NCI-H1105 (cell line): Measurements from ENCODE around the gene DENND4C.
"Not testable (repeated sequence)": the region's sequence is repeated elsewhere in the genome, so short reads cannot be mapped to it uniquely, and the experiment has no call there.

Experiments
- DNase-seq: peaks from one replicate; lab custom pipeline; 2025; lab: John Stamatoyannopoulos, UW

Gene DENND4C

DNA sequence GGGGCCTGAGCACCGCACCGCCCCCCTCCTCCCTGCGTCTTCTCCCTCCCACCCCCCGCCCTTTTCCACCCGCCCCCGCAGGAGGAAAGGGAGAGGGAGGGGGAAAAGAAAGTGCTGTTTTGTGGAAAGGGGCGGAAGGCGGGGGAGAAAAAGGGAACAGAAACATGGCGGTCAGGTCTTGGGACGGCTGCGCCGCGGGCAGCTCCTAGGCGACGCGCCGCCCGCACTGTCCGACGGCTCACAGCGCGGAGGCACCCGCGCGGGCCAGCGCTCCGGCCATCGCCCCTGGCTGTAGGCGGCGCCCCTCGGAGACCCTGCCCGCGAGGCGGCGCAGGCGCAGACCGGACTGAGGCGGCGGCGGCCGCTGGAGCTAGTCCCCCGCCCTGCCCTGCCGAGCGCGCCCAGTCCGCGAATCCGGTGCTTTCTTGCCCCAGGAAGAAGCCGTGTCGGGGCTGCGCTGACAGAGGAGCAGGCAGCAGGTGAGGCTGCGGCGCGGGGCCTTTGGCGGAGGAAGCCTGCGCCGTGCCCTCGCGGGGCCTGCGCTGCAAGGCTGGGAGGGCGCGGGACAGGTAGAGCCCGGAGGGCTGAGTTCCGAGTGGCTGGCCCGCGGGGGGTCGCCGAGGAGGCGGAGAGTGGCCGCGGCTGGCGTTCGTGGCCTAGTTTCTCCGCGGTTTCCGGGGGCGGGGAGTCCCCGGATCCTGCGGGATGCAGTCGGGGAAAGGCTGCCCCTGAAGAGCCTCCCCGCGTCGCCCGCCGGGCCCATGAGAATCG is at the start of gene DENND4C:
TSS of gene DENND4C (plus strand) at position 339 of the 771 bp plus-strand sequence. CDS start 45,482 bp downstream, outside the sequence.
- peak; percentile 72 for DNase-seq

- no peak for DNase-seq
These were observed 49.5 kb upstream of the DENND4C start for GRCh38 chr9:19180991-19181390.

- DNase-seq: no peak
These were observed 48.9 kb upstream of the DENND4C start for GRCh38 chr9:19181561-19181960.

DNA sequence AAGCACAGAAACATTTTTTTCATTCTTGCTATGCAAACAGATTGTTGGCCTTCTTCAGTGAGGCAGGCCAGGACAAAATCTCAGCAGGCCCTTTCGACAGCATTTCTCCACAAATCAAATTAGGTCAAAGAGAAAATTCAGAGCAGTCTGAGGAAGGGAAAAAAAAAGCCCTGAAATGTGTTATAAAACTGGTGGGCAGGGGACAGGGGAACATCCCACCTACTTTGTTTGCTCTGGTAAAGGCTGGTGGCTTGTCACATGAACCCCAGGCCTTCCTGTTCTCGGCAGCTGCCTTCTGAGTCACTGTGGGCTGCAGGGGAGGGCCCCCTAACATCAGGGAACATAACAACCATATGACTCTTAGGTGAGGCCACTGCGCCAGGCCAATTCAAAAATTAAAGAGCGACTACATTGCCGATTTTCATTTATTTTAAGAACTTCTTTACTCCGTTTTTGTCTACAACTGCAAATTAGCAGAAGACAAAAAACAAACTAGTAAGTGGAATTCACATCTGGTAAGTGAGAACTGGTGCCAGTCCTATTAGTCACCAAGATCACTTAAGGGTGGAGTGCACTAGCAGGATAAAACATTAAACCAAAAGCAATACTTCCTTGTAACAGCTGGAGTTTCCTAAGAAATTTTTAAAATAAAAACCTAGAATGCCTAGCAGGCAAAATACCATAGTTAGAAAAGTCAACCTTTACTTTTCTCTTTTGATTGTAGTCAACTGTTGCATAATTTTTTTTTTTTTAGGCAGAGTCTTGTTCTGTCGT is 46.2 kb upstream of the DENND4C start:
- no peak for DNase-seq

GRCh38 chr9:19185191-19185590 is 45.3 kb upstream of the DENND4C start:
- no peak for DNase-seq

- DNase-seq: no peak
These were observed 44.3 kb upstream of the DENND4C start for GRCh38 chr9:19186232-19186631.

DNA sequence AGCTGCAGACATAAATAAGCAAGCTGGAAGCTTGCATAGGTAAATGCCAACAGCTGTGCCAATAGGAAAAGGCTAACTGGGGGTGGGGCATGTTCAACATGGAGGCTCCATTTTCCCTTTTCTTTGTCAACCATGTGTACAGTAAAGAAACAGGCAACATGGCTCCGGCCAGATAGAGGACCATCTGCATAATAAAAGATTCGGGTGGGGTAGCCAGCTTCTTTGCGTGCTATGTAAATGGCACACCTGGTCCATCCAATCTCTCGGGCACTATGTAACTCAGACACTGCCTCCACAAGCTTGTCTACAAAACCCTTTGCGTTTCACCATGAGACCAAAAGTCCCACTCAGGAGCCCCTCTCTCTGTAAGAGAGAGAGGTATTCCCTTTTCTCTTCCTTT is 41.7 kb upstream of the DENND4C start:
- DNase-seq: no peak

DNA sequence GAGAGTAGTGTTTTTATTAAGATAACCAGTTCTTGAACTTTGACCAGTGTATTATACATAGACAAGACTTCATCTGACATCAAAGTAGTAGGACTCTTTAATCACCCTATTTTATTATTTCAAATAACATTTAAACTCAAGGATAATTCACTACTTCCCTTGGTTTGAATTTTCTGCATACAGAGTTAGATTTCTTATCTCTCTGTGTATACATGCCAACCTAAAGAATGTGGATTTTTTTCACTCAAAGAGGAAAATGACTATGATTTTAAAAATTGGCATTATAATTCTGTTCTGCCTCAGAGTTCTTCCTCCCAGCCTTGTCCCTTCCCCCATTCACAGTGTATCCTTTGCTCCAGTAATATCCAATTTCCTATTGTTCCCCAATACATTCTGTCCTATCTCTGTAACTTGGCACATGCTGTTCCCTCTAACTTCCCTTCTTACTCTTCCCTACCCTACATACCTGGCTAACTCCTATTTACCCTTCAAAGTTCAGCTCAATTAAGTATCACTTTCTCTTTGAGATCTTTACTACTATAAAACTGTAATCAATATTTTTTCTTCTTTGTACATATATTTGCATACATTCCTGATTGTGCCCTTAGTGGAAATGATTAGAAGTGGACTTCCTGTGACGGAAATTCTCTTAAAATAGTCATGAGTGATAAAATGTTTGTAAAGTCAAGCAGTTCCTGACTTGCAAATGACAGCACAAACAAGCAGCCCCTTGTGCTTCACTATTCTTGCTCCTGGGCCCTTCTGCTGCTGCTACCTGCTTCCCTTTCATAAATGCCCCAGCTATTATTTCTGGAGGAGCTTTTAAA is 38.1 kb upstream of the DENND4C start:
- no peak for DNase-seq

DNA sequence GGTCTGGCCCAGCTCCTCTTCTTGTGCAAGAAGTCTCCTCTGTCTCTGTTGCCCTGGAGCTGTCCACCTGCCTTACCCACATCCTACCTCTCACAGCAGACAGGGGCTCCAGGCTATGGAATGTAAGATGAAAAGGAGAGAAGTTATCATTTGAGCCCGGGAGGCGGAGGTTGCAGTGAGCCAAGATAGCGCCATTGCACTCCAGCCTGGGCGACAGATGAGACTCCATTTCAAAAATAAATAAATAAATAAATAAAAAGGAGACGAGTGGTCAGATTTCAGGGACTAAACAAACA is 37.5 kb upstream of the DENND4C start:
- DNase-seq: no peak

DNA sequence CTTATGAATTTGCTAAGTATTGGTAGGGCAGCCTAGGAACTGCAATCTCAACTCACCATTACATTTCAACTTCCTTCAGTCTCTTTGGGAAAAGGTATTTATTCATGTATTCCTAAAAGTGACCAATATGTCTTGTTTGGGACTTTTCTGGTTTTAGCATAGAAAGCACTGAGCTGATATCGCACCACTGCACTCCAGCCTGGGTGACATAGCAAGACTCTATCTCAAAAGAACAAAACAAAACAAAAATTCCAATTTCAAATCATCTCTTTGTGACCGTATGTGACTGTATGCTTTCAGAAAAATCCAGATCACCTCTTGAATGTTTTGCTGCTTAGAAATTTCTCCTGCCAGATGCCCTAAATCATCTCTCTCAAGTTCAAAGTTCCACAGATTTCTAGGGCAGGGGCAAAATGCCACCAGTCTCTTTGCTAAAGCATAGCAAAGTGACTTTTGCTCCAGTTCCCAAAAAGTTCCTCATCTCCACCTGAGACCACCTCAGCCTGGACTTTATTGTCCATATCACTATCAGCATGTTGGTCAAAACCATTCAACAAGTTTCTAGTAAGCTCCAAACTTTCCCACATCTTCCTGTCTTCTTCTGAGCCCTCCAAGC is 37.0 kb upstream of the DENND4C start:
- DNase-seq: not testable (repeated sequence)

DNA sequence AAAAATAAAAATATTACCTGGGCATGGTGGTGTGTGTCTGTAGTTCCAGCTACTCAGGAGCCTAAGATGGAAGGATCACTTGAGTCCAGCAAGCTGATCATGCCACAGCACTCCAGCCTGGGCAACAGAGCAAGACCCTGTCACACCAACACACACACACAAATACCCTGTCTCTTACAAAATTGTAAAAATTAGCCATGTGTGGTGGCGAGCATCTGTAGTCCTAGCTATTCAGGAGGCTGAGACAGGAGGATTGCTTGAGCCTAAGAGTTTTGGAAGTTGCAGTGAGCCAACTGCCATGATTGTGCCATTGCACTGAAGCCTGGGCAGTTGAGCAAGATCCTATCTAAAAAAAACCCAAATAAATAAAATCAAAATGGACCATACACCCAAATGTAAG is 32.1 kb upstream of the DENND4C start:
- DNase-seq: no peak

- DNase-seq: no peak
These were observed 31.5 kb upstream of the DENND4C start for GRCh38 chr9:19199012-19199411.

DNA sequence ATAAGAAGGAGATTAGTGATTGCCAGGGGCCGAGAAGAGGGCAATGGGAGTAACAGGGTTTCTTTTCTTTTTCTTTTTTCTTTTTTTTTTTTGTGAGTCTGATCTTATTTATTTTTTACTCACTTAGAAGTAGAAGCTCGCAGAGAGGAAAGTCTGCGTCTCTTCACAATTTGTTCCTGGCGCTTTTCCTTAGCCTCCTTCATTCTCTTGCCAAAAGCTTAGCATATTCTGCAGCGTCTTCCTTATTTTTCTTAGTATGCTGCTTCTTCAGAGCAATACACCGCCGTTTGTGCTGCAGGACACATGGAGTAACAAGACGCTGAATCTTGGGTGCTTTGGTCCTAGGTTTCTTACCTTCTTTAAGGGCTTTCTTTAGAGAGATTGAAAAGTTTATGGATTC is 30.3 kb upstream of the DENND4C start:
- DNase-seq: no peak

GRCh38 chr9:19201899-19202891 is 28.3 kb upstream of the DENND4C start:
- no peak for DNase-seq

- no peak for DNase-seq
These were observed 27.4 kb upstream of the DENND4C start for GRCh38 chr9:19203058-19203457.

- DNase-seq: no peak
These were observed 21.8 kb upstream of the DENND4C start for GRCh38 chr9:19208653-19209052.

GRCh38 chr9:19209188-19209587 is 21.3 kb upstream of the DENND4C start:
- no peak for DNase-seq

DNA sequence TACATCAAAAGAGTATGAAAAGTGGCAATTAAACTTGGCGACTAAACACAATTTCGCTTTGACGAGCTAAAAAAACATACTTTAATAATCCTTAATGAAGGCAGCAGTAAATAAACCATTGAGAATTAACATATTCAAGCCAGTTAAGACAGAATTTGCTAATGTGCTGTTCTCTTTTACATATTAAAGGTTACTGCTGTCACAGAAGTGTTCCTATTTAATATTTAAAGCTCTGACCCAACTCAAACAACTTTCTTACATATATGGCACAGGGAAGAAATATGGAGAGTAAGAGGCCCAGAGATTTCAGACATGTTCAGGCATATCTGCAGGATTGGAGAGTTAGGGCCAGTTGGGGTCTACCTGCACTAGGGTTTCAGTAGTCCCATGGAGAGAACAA is 16.7 kb upstream of the DENND4C start:
- DNase-seq: no peak

- no peak for DNase-seq
These were observed 14.0 kb upstream of the DENND4C start for GRCh38 chr9:19216466-19216865.

GRCh38 chr9:19221326-19221725 is 9.2 kb upstream of the DENND4C start:
- no peak for DNase-seq

DNA sequence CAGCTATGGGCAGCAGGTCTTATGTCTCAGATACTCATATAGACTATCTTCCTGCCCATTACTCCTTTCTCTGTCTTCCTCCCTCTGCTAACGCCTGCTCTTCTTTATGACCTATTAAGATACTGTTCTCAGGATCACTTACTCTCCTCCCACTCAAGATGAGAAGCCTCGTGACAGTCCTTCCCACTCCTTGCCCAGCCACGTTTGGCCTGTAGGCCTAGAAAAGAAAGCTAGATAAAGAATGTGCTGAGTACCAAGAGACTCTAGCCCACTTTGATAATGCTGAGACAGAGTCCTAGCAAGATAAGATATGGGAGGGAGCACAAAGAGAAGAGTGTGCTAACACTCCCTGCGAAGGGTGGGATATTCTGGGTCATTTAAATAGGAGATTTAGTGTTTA is 6.8 kb upstream of the DENND4C start:
- DNase-seq: no peak
